Islet of Langerhans (tissue), 1 donor: ENCODE measurements around the gene LRRC9.
"Not testable (repeated sequence)": the region's sequence is repeated elsewhere in the genome, so short reads cannot be mapped to it uniquely, and the experiment has no call there.

ENCODE experiments used
- FAIRE-seq: peaks from one replicate; lab custom pipeline; 2011; peaks lifted over from hg19 to GRCh38; lab: Jason Lieb, UNC

Gene LRRC9

DNA sequence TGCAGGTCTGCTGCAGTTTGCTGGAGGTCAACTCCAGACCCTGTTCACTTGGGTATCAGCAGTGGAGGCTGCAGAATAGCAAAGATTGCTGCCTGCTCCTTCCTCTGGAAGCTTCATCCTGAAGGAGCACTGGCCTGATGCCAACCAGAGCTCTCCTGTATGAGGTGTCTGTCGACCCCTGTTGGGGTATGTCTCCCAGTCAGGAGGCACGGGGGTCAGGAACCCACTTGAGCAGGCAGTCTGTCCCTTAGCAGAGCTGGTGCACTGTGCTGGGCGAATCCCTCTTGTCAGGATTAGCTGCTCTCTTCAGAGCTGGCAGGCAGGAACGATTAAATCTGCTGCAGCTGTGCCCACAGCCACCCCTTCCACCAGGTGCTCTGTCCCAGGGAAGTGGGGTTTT, 37.9 kb downstream of the LRRC9 start:
- not testable (repeated sequence) for FAIRE-seq

DNA sequence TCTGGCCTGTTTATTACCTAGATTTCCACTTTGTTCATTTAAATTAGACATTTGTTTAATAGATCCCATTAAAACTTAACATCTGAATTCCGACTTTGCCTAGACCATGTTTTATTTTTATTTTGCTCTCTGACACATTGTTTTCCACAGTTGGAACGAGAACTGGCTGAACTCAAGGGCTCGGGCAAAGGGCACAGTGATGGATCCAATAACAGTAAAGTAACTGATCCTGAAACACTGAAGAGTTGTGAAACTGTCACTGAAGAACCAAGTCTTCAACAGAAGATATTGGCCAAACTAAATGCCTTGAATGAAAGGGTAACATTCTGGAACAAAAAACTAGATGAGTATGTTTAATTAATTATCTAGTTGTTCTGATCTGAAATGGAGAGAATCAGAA, 39.7 kb downstream of the LRRC9 start:
- no peak for FAIRE-seq

DNA sequence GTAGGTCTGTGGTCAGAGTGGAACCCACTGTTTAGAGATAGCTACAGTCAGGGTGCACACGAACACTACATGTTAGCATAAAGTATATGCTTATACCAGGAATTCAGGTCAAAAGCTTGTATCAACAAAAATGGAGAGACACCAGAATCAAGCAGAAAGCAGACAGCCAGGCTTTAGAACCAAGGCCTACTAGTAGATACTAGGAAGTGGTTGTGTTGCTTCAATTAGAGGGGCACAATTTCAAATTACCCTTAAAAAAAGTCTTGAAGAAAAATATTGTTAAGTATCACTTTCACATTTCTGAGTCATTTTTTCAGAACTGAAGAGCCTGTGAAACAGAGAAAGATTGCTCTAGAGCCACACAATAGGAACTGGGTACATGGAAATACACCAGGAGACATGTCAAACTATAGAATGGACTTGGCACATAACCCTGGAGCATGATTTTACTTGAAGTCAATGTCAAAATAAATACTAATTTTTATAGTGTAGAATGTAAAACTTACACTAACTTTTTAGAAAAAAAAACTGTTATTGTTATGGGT, 41.6 kb downstream of the LRRC9 start:
- no peak for FAIRE-seq

DNA sequence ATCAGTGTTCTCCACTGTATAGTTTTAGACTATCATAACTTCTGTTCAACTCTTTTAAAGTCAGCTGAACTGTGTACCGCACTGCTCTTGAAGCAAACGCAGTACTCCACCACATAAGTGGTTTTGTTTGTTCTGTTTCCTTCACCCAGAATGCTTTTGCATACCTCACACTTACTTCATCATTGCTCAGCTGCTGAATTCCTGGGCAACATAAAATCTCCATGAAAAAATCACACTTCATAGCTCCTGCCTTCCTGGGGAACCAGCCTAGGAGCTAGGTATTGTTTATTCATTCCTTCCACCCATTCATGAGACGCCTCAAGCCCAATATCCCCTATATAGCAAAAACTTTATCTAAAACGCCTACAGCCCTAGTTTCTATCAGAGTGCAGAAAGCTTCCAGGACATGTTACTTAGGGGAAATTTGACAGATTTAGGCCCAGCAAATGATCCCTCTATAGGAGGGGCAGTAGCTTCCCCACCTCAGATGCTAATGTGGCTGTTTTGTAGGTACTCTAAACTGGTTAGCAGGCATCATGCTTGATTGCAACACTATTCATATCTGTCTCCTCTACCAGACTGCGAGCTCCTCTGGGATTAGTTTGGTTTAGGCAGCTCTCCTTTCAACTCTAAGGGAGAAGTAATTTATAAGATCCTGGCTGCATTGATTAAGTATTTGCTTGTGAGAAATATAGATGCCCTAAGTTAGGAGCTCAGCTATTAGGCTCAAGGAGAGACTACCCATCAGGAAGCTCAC, 44.5 kb downstream of the LRRC9 start:
- FAIRE-seq = no peak

DNA sequence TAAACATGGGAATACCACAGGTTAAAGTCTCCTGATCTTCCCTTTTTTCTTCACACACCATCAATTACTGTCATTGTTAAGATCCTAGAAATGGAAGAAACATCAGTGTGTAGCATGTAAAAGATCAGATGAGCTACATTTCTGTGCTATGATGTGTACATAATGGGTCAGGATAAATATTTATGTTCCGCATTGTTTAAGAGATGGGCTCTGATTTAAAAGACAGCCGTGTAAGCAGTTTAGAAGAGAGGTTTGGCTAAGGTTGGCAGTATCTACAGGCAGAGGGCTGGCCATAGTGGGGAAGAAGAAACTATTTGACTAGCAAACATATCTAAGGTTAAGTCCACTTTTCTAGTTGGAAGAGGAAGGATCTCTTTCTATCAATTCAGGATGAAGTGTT, 49.4 kb downstream of the LRRC9 start:
- FAIRE-seq = no peak

DNA sequence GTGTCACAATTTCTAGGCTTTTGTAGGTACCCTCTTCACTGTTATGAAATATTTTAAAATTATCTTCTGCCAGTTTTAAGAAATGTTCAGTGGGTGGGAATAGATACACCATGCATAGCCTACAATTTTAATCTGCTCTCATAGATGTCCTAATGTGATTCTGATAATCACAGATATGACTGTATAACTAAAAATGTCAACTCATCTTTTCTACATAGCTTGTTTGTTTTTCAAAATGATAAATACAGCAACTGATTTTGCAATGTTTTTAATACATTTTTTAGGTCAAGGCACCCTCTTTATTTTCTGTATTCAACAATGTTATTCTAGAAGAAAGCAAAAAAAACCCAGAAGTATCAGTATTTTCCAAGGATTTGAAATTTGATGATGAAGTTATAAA, 61.6 kb downstream of the LRRC9 start:
- no peak for FAIRE-seq

DNA sequence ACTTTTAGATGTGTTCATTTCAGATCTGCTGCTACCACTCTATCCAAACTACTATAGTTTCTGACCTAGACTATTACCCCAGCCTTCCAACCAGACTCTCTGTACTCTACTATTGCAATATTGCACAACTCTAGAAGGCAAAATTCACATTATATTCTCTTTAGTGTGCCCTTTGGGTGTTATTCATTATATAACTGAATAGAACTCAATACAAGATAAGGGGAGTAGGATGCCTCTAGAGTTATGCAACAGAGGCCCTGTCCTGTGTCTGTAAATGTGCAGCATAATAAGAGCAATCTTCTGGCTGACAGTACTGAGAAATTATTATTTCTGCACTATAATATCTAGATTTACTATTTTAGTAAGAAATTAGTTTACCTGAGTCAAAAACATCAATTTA, 63.1 kb downstream of the LRRC9 start:
- FAIRE-seq = no peak

DNA sequence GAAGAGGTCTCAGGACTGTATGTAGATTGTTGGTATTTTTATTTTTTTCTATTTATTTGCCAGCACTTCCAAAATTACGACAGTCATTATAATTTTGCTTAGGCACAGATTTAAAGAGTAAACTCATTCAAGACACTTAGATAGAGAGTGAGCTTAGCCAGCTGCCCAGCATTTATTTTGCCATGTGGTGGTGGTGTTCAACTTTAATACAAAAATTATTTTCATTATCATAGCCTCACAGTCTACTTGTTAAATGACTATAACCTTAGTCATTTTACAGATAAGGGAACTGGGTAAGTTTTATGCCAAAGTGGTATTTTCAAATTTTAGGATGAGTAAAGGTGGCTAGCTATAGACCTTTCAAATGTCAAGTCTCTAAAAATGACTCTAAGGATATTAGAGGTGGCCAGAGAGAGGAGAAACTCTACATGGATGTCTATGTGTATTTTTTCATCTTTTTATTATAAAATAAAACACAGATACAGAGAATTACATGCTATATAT, 66.7 kb downstream of the LRRC9 start:
- no peak for FAIRE-seq

DNA sequence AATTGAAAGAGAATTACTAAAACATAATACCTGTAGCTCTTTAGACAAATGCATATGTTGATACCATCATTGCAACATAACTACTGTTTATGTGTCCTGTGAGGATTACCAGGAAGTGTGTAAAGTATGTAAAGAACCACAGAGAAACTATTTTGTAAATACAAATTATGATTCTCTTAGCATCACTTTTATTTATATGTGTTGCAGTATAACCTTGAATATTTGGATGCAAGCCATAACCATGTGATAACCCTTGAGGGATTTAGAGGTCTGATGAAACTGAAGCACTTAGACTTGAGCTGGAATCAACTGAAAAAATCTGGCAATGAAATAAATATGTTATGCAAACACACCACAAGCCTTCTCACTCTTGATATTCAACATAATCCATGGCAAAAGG, 77.5 kb downstream of the LRRC9 start:
- FAIRE-seq = peak; percentile 9

DNA sequence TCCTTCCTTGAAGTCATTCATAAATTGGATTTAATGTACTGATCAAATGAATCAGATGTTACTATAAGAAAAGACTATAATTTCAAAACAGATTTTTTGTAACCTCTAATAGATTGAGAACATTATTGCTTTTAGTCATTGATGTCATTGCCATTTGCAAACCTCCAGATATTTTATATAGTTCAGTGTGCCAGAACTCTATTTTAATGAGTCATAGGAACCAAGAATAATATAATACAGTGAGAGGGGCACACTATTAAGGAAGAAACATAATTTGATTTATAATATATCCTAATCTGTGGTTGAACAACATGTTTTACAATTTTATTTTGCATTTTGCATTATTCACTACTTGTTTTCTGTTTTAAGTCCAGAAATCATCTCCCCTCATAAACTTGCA, 78.0 kb downstream of the LRRC9 start:
- FAIRE-seq = no peak

DNA sequence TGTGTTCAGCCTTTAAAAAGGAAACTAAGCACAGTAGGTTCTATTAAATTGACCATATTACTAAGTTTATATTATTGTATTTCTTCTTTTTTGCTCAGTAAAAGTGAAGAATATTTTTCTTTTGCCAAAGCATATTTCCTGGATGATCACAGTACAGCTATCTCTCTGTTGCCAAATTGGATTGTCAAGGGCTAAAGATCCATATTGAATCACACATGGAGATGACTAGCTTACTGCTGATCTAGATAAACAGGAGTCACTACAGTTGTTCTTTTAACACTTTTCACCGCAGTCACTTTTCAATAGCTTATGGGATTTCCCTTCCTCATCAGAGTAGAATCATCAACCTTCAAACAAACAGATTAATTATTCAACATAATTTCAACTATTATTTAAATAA, 78.6 kb downstream of the LRRC9 start:
- FAIRE-seq = no peak

DNA sequence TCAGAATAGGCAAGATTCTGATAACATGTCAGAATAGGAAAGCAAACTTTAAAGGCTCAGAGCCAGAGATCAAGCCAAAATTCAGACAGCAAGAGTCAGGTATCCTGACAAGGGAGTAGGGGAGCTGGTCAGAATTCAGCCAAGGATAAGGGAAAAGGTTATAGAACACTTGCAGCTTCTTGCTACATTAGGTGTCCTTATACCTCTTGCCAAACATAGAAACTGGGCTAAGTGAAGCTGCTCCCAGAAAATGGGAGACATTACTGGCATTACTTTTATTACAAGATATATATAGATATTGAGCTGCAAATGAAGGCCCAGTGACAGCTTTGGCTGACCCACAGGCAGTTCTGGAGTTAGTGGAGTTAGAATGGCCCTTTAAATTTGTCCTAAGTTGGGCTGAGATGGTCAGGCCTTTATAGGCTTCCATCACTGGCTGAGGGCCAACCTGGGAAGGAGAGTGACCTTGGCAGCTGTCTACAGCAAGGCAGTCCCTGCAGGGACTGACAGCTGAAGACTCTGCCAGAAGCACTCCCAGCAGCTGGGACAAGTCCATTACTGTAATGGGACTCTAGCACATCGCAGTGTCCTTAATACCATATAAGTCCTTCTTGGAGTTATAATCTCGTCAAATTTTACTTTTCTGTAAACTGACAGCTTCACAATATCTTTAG, 83.0 kb downstream of the LRRC9 start:
- no peak for FAIRE-seq

DNA sequence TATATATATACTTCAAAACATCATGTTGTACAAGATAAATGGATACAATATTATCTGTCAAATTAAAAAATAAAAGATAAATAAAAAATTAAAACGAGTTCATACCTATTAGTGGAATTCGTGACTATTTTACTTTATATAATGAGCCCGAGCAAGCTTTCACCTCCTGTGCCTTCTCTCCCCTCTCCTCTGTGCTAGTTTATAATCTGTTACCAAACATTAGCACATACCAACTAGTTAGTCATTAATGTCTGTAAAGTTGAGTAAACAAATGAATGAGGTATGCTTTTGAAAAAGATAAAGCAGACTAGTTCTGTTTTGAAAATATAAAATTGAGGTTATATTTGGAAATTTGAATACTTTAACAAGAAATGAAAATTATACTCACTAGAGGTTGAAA, 84.0 kb downstream of the LRRC9 start:
- FAIRE-seq = peak; percentile 64

DNA sequence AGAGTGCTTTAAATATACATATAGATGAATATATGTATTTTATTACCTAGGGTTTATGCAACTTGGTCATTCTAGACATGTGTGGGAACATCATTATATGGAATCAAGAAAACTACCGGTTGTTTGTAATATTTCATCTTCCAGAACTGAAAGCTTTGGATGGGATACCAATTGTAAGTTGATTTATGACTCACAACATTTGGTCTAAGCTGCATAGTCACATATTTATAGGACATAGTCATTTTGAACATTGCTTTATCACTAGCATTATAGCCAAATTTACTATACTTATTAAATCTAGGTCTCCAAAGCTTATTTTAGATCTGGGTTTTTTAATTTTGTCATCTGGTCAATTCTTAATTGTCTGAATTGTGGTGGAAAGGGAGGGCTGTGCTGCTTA, 88.1 kb downstream of the LRRC9 start:
- FAIRE-seq = no peak

DNA sequence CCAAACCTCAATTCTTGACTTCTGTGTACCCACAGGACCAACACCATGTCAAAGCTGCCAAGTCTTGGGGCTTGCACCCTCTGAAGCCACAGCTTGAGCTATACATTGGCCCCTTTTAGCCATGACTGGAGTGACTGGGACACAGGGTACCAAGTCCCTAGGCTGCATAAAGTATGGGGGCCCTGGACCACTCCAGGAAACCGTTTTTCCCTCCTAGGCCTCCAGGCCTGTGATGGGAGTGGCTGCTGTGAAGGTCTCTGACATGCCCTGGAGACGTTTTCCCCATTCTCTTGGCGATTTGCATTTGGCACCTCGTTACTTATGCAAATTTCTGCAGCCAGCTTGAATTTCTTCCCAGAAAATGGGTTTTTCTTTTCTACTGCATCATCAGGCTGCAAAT, 90.3 kb downstream of the LRRC9 start:
- not testable (repeated sequence) for FAIRE-seq

DNA sequence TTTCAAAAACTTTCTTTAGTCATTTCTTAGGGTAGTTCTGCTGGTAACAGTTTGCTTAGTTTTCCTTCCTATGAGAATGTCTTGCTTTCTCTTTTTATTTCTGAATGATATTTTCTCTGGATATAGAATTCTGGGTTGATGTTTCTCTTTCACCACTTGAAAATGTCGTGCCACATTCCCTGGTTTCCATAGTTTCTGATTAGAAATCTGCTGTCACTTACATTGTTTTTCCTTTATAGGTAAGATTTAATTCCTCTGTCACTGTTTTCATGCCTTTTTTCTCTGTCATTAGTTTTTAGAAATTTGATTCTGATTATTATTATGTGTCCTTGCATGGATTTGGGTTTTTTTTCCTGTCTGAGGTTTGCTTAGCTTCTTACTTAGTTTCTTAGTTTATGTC, 94.5 kb downstream of the LRRC9 start:
- FAIRE-seq = no peak

DNA sequence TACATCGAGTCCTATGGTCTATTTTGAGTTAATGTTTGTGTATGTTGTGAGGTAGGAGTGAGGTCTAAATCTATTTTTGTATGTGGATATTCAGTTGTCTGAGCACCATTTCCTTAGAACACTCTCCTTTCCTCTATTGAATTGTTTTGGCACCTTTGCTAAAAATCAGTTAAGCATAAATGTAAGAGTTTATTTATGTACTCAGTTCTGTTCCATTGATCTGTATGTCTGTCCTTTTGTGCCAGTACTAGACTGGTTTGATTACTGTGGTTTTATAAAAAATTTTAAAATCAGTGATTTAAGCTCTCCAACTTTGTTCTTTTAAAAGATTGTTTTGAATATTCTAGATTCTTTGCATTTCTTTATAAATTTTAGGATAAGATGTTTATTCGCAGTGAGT, 101.7 kb downstream of the LRRC9 start:
- peak; percentile 85 for FAIRE-seq

DNA sequence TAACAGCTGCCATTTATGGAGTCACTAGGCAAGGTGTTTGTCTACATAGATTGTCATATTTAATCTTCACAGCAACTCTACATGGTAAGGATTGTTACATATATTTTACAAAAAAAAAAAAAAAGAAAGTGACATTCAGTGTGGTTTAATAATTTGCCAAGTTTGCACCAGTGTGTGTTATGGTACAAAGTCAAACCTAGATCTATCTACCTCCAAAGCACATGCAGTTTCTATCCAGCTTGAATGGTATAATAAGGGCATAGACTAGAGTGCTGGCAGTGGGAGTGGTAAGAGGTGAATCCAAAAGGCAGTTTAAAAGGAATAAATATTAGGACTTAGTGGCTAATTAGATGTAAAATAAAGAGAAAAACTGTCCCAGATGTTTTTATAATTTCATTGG, 105.6 kb downstream of the LRRC9 start:
- FAIRE-seq = no peak

DNA sequence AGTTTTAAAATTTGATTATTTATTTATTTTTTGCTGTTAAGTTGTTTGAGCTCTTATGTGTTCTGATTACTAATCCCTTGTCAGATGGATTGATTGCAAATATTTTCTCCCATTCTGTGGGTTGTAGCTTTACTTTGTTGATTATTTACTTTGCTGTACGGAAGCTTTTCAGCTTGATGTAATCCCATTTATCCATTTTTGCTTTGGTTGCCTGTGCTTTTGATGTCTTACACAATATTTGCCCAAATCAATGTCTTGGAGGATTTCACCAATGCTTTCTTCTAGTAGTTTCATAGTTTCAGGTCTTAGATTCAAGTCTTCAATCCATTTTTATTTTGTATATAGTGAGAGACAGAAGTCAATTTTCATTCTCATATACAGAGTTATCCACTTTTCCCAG, 115.2 kb downstream of the LRRC9 start:
- FAIRE-seq = no peak

DNA sequence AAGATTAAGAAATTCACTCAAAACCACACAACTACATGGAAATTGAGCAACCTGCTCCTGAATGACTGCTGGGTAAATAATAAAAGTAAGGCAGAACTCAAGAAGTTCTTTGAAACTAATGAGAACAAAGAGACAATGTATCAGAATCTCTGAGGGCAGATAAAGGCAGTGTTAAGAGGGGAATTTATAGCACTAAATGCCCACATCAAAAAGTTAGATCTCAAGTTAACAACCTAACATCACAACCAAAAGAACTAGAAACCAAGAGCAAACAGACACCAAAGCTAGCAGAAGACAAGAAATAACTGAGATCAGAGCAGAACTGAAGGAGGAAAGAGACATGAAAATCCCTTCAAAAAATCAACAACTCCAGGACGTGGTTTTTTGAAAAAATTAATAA, 128.0 kb downstream of the LRRC9 start:
- not testable (repeated sequence) for FAIRE-seq

DNA sequence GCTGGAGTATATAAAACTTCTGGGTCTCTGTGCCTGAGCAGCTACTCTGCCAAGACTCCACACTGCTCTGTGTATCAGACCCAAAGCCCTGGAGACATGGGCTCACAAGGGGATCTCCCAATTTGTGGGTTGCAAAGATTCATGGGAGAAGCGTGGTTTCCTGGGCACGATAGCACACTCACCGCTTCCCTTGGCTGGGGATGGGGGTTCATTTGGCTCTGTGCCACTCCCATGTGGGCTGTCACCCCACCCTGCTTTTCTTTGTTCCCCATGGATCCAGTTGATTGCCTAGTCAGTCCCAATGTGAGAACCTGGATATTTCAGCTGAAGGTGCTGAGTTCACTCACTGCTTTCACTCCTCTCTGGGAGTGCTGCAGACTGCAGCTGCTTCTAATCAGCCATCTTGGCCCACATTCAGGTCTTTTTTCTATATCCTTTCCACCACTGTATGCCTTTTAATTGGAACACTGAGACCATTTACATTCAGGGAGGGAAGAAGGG, 131.8 kb downstream of the LRRC9 start:
- FAIRE-seq = no peak

DNA sequence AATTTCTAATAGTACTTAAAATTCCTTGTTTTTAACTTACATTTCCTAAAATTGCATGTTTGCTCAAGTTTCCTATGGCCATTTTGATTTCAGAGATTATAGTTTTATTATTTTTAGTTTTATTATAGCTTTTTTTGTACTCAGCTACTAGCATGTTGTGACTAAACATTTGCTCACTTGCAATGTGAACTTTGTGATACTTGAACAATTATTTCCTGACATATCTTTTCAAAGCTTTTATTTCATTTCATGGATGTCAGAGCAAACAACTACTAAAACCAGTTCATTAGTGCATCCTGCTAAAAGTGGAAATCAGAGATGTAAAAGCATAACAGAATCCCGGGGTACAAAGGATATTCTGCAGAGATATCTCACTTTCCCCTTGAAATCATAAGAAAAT, 138.1 kb downstream of the LRRC9 start:
- no peak for FAIRE-seq

DNA sequence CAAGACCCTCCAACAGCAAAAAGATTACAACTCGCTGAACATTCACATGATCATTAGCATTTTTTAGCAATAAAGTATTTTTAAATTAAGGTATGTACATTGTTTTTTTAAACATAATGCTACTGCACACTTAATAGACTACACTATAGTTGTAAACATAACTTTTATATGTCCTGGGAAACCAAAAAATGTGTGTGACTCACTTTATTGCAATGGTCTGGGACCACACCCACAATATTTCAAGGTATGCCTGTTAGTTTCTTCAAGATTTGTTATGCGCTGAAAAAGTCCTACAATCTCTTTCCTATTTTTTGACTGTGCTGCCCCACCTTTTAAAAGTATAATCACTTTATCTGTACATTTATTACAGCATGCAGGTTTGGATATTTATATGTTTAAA, 141.4 kb downstream of the LRRC9 start:
- FAIRE-seq = no peak
